Mononuclear cell (primary cell): ENCODE data around the gene SV2B. TPM values are rescaled to one million over a fixed set of nuclear protein-coding genes. Genes with fewer than 3 reads are reported as not detected.
"Not testable (repeated sequence)": the region's sequence is repeated elsewhere in the genome, so short reads cannot be mapped to it uniquely, and the experiment has no call there.

Experiments
- H3K27me3 ChIP-seq: 2 replicates; pipeline ENCODE4 v1.6.0; 2011; ENCODE audit warnings: low read length, control low read depth; ENCODE audit not compliant: insufficient read depth
- H3K4me1 ChIP-seq: 2 replicates; pipeline ENCODE4 v1.5.1; 2011; ENCODE audit warnings: mild to moderate bottlenecking, low read length, control low read depth; ENCODE audit not compliant: insufficient read depth
- H3K4me3 ChIP-seq: 2 replicates; pipeline ENCODE4 v1.5.1; 2011; ENCODE audit warnings: mild to moderate bottlenecking, low read length, moderate library complexity
- H3K9me3 ChIP-seq: 2 replicates; pipeline ENCODE4 v1.5.1; 2011; ENCODE audit warnings: low read depth, mild to moderate bottlenecking, control low read depth, low read length
- total RNA-seq: library from RNA; depleted of rRNA; stranded (reverse); fragments of >200 nt; gene quantifications from one replicate; pipeline ENCODE4 v1.2.3, GENCODE V29; 2012

The SV2B gene
- total RNA-seq, 1 donor = under 0.01 TPM

- Histone ChIP-seq H3K9me3 (peaks cover 5% of the 10 kb centered on the region), H3K27me3 (no peaks in the 10 kb centered on the region), H3K4me1 (no peaks in the 10 kb centered on the region), H3K4me3 (no peak overlapping the region)
Observed at GRCh38 chr15:91077029-91077428, 23.0 kb upstream of the SV2B start.

GRCh38 chr15:91093866-91094265 is 6.2 kb upstream of the SV2B start:
- H3K4me3 ChIP-seq, H3K4me1 ChIP-seq, H3K9me3 ChIP-seq: not testable (repeated sequence)
- H3K27me3 ChIP-seq = peaks cover 35% of the 10 kb centered on the region

GRCh38 chr15:91098451-91098850 is 1.6 kb upstream of the SV2B start:
- Histone ChIP-seq H3K27me3 (peaks cover 79% of the 10 kb centered on the region), H3K4me3 (no peak overlapping the region), H3K4me1 (peaks cover 18% of the 10 kb centered on the region), H3K9me3 (no peaks in the 10 kb centered on the region)

GRCh38 chr15:91099616-91099994 is 452 bp upstream of the SV2B start:
- H3K4me3 ChIP-seq = no peak overlapping the region
- peaks cover 18% of the 10 kb centered on the region for H3K4me1 ChIP-seq
- H3K27me3 ChIP-seq = peaks cover 86% of the 10 kb centered on the region
- no peaks in the 10 kb centered on the region for H3K9me3 ChIP-seq

- Histone ChIP-seq H3K27me3 (peaks cover 81% of the 10 kb centered on the region), H3K4me1 (peaks cover 18% of the 10 kb centered on the region), H3K4me3 (peak overlapping the region; percentile 16), H3K9me3 (no peaks in the 10 kb centered on the region)
Observed at GRCh38 chr15:91100814-91101607, 954 bp downstream of the SV2B start.

GRCh38 chr15:91101608-91101920 is 1.5 kb downstream of the SV2B start:
- peaks cover 79% of the 10 kb centered on the region for H3K27me3 ChIP-seq
- H3K4me1 ChIP-seq = peaks cover 18% of the 10 kb centered on the region
- H3K4me3 ChIP-seq = no peak overlapping the region
- no peaks in the 10 kb centered on the region for H3K9me3 ChIP-seq

GRCh38 chr15:91102546-91103330 is 2.7 kb downstream of the SV2B start:
- Histone ChIP-seq H3K4me3 (no peak overlapping the region), H3K4me1 (peaks cover 18% of the 10 kb centered on the region), H3K9me3 (no peaks in the 10 kb centered on the region), H3K27me3 (peaks cover 67% of the 10 kb centered on the region)

GRCh38 chr15:91104111-91104510 is 4.1 kb downstream of the SV2B start:
- Histone ChIP-seq H3K9me3 (no peaks in the 10 kb centered on the region), H3K4me1 (peaks cover 18% of the 10 kb centered on the region), H3K4me3 (no peak overlapping the region), H3K27me3 (peaks cover 54% of the 10 kb centered on the region)

GRCh38 chr15:91108421-91108820 is 8.4 kb downstream of the SV2B start:
- H3K4me1 ChIP-seq = no peaks in the 10 kb centered on the region
- no peaks in the 10 kb centered on the region for H3K9me3 ChIP-seq
- no peak overlapping the region for H3K4me3 ChIP-seq
- H3K27me3 ChIP-seq = peaks cover 13% of the 10 kb centered on the region

GRCh38 chr15:91109885-91110284 is 9.8 kb downstream of the SV2B start:
- H3K27me3 ChIP-seq = peaks cover 5% of the 10 kb centered on the region
- no peaks in the 10 kb centered on the region for H3K9me3 ChIP-seq
- H3K4me3 ChIP-seq = no peak overlapping the region
- H3K4me1 ChIP-seq = no peaks in the 10 kb centered on the region

- Histone ChIP-seq H3K4me1 (no peaks in the 10 kb centered on the region), H3K27me3 (peaks cover 2% of the 10 kb centered on the region), H3K4me3 (no peak overlapping the region), H3K9me3 (no peaks in the 10 kb centered on the region)
Observed at GRCh38 chr15:91110407-91110806, 10.3 kb downstream of the SV2B start.

GRCh38 chr15:91113030-91113429 is 13.0 kb downstream of the SV2B start:
- H3K27me3 ChIP-seq = peaks cover 7% of the 10 kb centered on the region
- no peaks in the 10 kb centered on the region for H3K4me1 ChIP-seq
- no peaks in the 10 kb centered on the region for H3K9me3 ChIP-seq
- H3K4me3 ChIP-seq = no peak overlapping the region

- H3K27me3 ChIP-seq = peaks cover 7% of the 10 kb centered on the region
- no peaks in the 10 kb centered on the region for H3K4me1 ChIP-seq
- no peak overlapping the region for H3K4me3 ChIP-seq
- no peaks in the 10 kb centered on the region for H3K9me3 ChIP-seq
Observed at GRCh38 chr15:91114301-91114700, 14.2 kb downstream of the SV2B start.

- no peak overlapping the region for H3K4me3 ChIP-seq
- no peaks in the 10 kb centered on the region for H3K4me1 ChIP-seq
- no peaks in the 10 kb centered on the region for H3K9me3 ChIP-seq
- peaks cover 7% of the 10 kb centered on the region for H3K27me3 ChIP-seq
Observed at GRCh38 chr15:91116113-91117067, 16.3 kb downstream of the SV2B start.

GRCh38 chr15:91117375-91117774 is 17.3 kb downstream of the SV2B start:
- Histone ChIP-seq H3K9me3 (no peaks in the 10 kb centered on the region), H3K4me3 (no peak overlapping the region), H3K4me1 (no peaks in the 10 kb centered on the region), H3K27me3 (peaks cover 7% of the 10 kb centered on the region)
